SK-N-SH (cell line): ENCODE measurements around the gene RASSF3. TPM values are rescaled to one million over a fixed set of nuclear protein-coding genes. Genes with fewer than 3 reads are reported as not detected.

Experiments used
- CTCF ChIA-PET: fragments of 300-600, 350-600 bp; formaldehyde crosslinking; extraction: SDS; loops from one replicate; lab custom pipeline; 2021; lab: Yijun Ruan, JAX
- POLR2A ChIA-PET: fragments of 350-600 bp; sonication (Branson Sonifier 250); formaldehyde crosslinking; extraction: SDS; loops from one replicate; lab custom pipeline; 2020; ENCODE audit warnings: antibody characterized with exemption, inconsistent platforms; lab: Yijun Ruan, JAX
- DNase-seq: peaks from one replicate; pipeline ENCODE4 v3.0.0; 2012
- H2AFZ ChIP-seq: fragments of 200-600 bp; sonication (generic); 2 replicates; pipeline ENCODE4 v1.8.1; 2016; ENCODE audit warnings: antibody characterized with exemption, mild to moderate bottlenecking, low read depth
- H3F3A ChIP-seq: fragments of 200-600 bp; sonication (generic); replicated peaks from 2 replicates; pipeline ENCODE3; 2016; ENCODE audit warnings: antibody characterized with exemption, mild to moderate bottlenecking; ENCODE audit not compliant: insufficient read depth
- H3K27ac ChIP-seq, 2 experiments: fragments of 200-500 bp in 1 of 2; fragments of 200-600 bp in 1 of 2; sonication (Bioruptor generic) in 1 of 2; sonication (generic), shearing (Covaris generic) in 1 of 2; 2 replicates each; pipeline versions ENCODE4 v1.5.1 to v1.6.1; 2014 to 2016; ENCODE audit warnings: low read depth in 2 of 2, inconsistent platforms in 1 of 2, low read length in 1 of 2, mild to moderate bottlenecking in 1 of 2, mixed read lengths in 1 of 2
- H3K27me3 ChIP-seq: fragments of 200-600 bp; sonication (generic), shearing (Covaris generic); 2 replicates; pipeline ENCODE4 v1.6.1; 2016; ENCODE audit warnings: mixed run types; ENCODE audit not compliant: insufficient read depth
- H3K36me3 ChIP-seq, 2 experiments: fragments of 200-500 bp in 1 of 2; fragments of 200-600 bp in 1 of 2; sonication (Bioruptor generic) in 1 of 2; sonication (generic) in 1 of 2; replicated peaks in 1 of 2; 2 replicates each; pipeline versions ENCODE3 to v1.5.1; 2014 to 2016; ENCODE audit warnings: low read length in 1 of 2, mild to moderate bottlenecking in 1 of 2; ENCODE audit not compliant: insufficient read depth in 2 of 2, control insufficient read depth in 1 of 2
- H3K4me1 ChIP-seq, 2 experiments: fragments of 200-500 bp in 1 of 2; fragments of 200-600 bp in 1 of 2; sonication (Bioruptor generic) in 1 of 2; sonication (generic), shearing (Covaris generic) in 1 of 2; 2 replicates each; pipeline versions ENCODE4 v1.5.1 to v1.6.1; 2014 to 2016; ENCODE audit warnings: low read depth in 1 of 2, low read length in 1 of 2, mixed run types in 1 of 2; ENCODE audit not compliant: insufficient read depth in 2 of 2, control insufficient read depth in 1 of 2
- H3K4me2 ChIP-seq: fragments of 200-600 bp; sonication (generic), shearing (Covaris generic); 2 replicates; pipeline ENCODE4 v1.6.1; 2017; ENCODE audit warnings: mixed run types
- H3K4me3 ChIP-seq, 2 experiments: fragments of 200-500 bp in 1 of 2; fragments of 200-600 bp in 1 of 2; sonication (Bioruptor generic) in 1 of 2; sonication (generic), shearing (Covaris generic) in 1 of 2; 2 replicates each; pipeline versions ENCODE4 v1.5.1 to v1.8.1; 2014 to 2016; ENCODE audit warnings: low read depth in 2 of 2, inconsistent platforms in 1 of 2, low read length in 1 of 2, mild to moderate bottlenecking in 1 of 2, mixed read lengths in 1 of 2, moderate library complexity in 1 of 2
- H3K79me2 ChIP-seq: fragments of 200-600 bp; sonication (generic); 2 replicates; pipeline ENCODE4 v1.8.1; 2017; ENCODE audit warnings: mild to moderate bottlenecking; ENCODE audit not compliant: insufficient read depth
- H3K9ac ChIP-seq: fragments of 200-600 bp; sonication (generic); 2 replicates; pipeline ENCODE4 v1.6.1; 2017; ENCODE audit warnings: mixed run types
- H3K9me2 ChIP-seq: fragments of 200-600 bp; sonication (generic); 2 replicates; pipeline ENCODE4 v1.6.1; 2017; ENCODE audit warnings: mixed run types
- H3K9me3 ChIP-seq: fragments of 200-600 bp; sonication (generic); 2 replicates; pipeline ENCODE4 v1.6.1; 2017; ENCODE audit warnings: mixed run types, mild to moderate bottlenecking, moderate library complexity
- H4K20me1 ChIP-seq: fragments of 200-600 bp; sonication (generic); 2 replicates; pipeline ENCODE4 v1.6.1; 2017; ENCODE audit warnings: mild to moderate bottlenecking, mixed run types; ENCODE audit not compliant: insufficient read depth
- CHD2 ChIP-seq: fragments of 150-350 bp; IDR thresholded peaks from 2 replicates; pipeline ENCODE4 v1.6.1; 2018; ENCODE audit warnings: low read length; ENCODE audit not compliant: partially characterized antibody
- CTCF ChIP-seq: fragments of 200-600 bp; sonication (generic); IDR thresholded peaks from 2 replicates; pipeline ENCODE4 v1.6.1; 2017; ENCODE audit warnings: antibody characterized with exemption, mild to moderate bottlenecking, moderate library complexity
- ELF1 ChIP-seq: IDR thresholded peaks from 2 replicates; pipeline ENCODE4 v1.4.0; 2012
- EP300 ChIP-seq, 2 experiments: IDR thresholded peaks; 2 replicates each; pipeline versions ENCODE4 v1.4.0 to v1.6.1; 2012; ENCODE audit warnings: borderline replicate concordance in 1 of 2, low read depth in 1 of 2, low read length in 1 of 2
- EZH2phosphoT487 ChIP-seq: fragments of 200-600 bp; sonication (generic); IDR thresholded peaks from 2 replicates; pipeline ENCODE4 v1.6.1; 2017; ENCODE audit warnings: low read depth, mixed run types, mild to moderate bottlenecking, antibody characterized with exemption, moderate library complexity, borderline replicate concordance
- FOSL2 ChIP-seq: IDR thresholded peaks from 2 replicates; pipeline ENCODE4 v1.4.0; 2012; ENCODE audit warnings: low read depth, mild to moderate bottlenecking, moderate library complexity, borderline replicate concordance
- FOXJ3 ChIP-seq: sonication (generic); formaldehyde crosslinking; IDR thresholded peaks from 2 replicates; pipeline ENCODE4 v1.5.1; 2020; ENCODE audit warnings: mild to moderate bottlenecking, missing genetic modification reagents
- GABPA ChIP-seq: IDR thresholded peaks from 2 replicates; pipeline ENCODE4 v1.4.0; 2012; ENCODE audit warnings: low read depth, mild to moderate bottlenecking
- IRF3 ChIP-seq: fragments of 150-350 bp; IDR thresholded peaks from 2 replicates; pipeline ENCODE4 v1.6.1; 2016; ENCODE audit warnings: mild to moderate bottlenecking, low read depth, low read length
- JUND ChIP-seq: IDR thresholded peaks from 2 replicates; pipeline ENCODE4 v1.4.0; 2012
- MAX ChIP-seq: IDR thresholded peaks from 2 replicates; pipeline ENCODE4 v1.4.0; 2012; ENCODE audit warnings: low read depth
- MEF2A ChIP-seq: IDR thresholded peaks from 2 replicates; pipeline ENCODE4 v1.4.0; 2012; ENCODE audit warnings: low read depth, borderline replicate concordance
- MXI1 ChIP-seq: IDR thresholded peaks from 2 replicates; pipeline ENCODE4 v1.6.1; 2012; ENCODE audit warnings: mild to moderate bottlenecking, low read depth, low read length, improper control_type of control experiment
- NFIC ChIP-seq: IDR thresholded peaks from 2 replicates; pipeline ENCODE4 v1.4.0; 2012; ENCODE audit warnings: borderline replicate concordance
- NRF1 ChIP-seq: IDR thresholded peaks from 2 replicates; pipeline ENCODE4 v1.6.1; 2012; ENCODE audit warnings: low read depth, mild to moderate bottlenecking, low read length
- POLR2AphosphoS5 ChIP-seq: IDR thresholded peaks from 2 replicates; pipeline ENCODE4 v1.6.1; 2012; ENCODE audit warnings: low read depth, low read length
- RAD21 ChIP-seq: IDR thresholded peaks from 2 replicates; pipeline ENCODE4 v1.6.1; 2012; ENCODE audit warnings: mild to moderate bottlenecking, low read length
- REST ChIP-seq: IDR thresholded peaks from 2 replicates; pipeline ENCODE4 v1.6.1; 2012; ENCODE audit warnings: mild to moderate bottlenecking, low read depth, low read length, moderate library complexity
- RXRA ChIP-seq: IDR thresholded peaks from 2 replicates; pipeline ENCODE4 v1.4.0; 2012; ENCODE audit warnings: low read depth, mild to moderate bottlenecking, borderline replicate concordance
- SIN3A ChIP-seq: IDR thresholded peaks from 2 replicates; pipeline ENCODE4 v1.6.1; 2012; ENCODE audit warnings: low read depth, mild to moderate bottlenecking, low read length, moderate library complexity, borderline replicate concordance
- SMC3 ChIP-seq: IDR thresholded peaks from 2 replicates; pipeline ENCODE4 v1.6.1; 2012; ENCODE audit warnings: low read depth, low read length, improper control_type of control experiment
- TAF1 ChIP-seq: IDR thresholded peaks from 2 replicates; pipeline ENCODE4 v1.6.1; 2012; ENCODE audit warnings: low read depth, mild to moderate bottlenecking, low read length, moderate library complexity, borderline replicate concordance
- TCF12 ChIP-seq: IDR thresholded peaks from 2 replicates; pipeline ENCODE4 v1.4.0; 2012
- USF1 ChIP-seq: IDR thresholded peaks from 2 replicates; pipeline ENCODE4 v1.4.0; 2012; ENCODE audit warnings: low read depth, borderline replicate concordance
- USF2 ChIP-seq: fragments of 150-350 bp; IDR thresholded peaks from 2 replicates; pipeline ENCODE4 v1.6.1; 2017; ENCODE audit warnings: antibody characterized with exemption, low read length, low read depth, borderline replicate concordance
- WGBS: methylation state at CpG from one replicate; pipeline ENCODE4 v1.1.6; 2017; ENCODE audit warnings: low lambda C conversion rate; 5-methylcytosine and 5-hydroxymethylcytosine counted together
- polyA plus RNA-seq, 3 experiments: library from polyadenylated mRNA; depleted of rRNA; stranded (reverse); fragments of >200 nt; gene quantifications; 2 replicates each; pipeline ENCODE4 v1.2.3, GENCODE V29; 2012

Gene RASSF3
- polyA plus RNA-seq, 1 of the 3 experiments (the other 2 are of a cell fraction) = 11.1 TPM

GRCh38 chr12:64675795-64676194 is 65.5 kb downstream of the RASSF3 start:
- H3K4me1 ChIP-seq = peaks cover 56 to 59% of the 10 kb centered on the region in 2 experiments
- H3K9ac ChIP-seq = peak overlapping the region; percentile 38; the same call in 1 of the 2 replicates
- ChIA-PET POLR2A (no interaction called here), CTCF (interaction anchor here (1.0 to 1.9 kb wide), 3 partner anchors 20 to 126 kb away, joined by 3 to 7 read pairs (median 4); no protein-coding TSS in a partner anchor)
- H3K27ac ChIP-seq = peak overlapping the region; percentile 78 to 81
- no peaks in the 10 kb centered on the region for H4K20me1 ChIP-seq
- H3K4me3 ChIP-seq = no peak overlapping the region; a peak in 1 of 4 replicates
- H3K27me3 ChIP-seq = no peaks in the 10 kb centered on the region
- H3K79me2 ChIP-seq = peaks cover 76% of the 10 kb centered on the region
- H3K36me3 ChIP-seq = no peaks in the 10 kb centered on the region
- H3K9me2 ChIP-seq = no peaks in the 10 kb centered on the region
- DNase-seq = peak; percentile 47
- H3K4me2 ChIP-seq = peak overlapping the region; percentile 44; the same call in 1 of the 2 replicates
- H2AFZ ChIP-seq = no peak overlapping the region; the same call in 1 of the 2 replicates
- peaks cover 25% of the 10 kb centered on the region for H3F3A ChIP-seq
- WGBS = 34% methylated on average over 3 of the region's 3 CpGs
- H3K9me3 ChIP-seq = no peaks in the 10 kb centered on the region
- TF ChIP-seq CHD2 = no peak
- TF ChIP-seq USF1 = no peak
- no peak for TF ChIP-seq TAF1
- peak; percentile 33; the same call in 1 of the 2 replicates for TF ChIP-seq JUND
- TF ChIP-seq NRF1 = no peak
- peak; percentile 59; the same call in 1 of the 2 replicates for TF ChIP-seq FOSL2
- TF ChIP-seq FOXJ3 (CRISPR knock-in tag) = no peak
- TF ChIP-seq REST = no peak
- TF ChIP-seq RAD21 = no peak
- TF ChIP-seq SIN3A = no peak
- no peak for TF ChIP-seq ELF1
- no peak for TF ChIP-seq SMC3
- TF ChIP-seq MEF2A = no peak
- peak; percentile 59; the same call in 1 of the 2 replicates for TF ChIP-seq TCF12
- TF ChIP-seq RXRA = peak; percentile 20; the same call in 1 of the 2 replicates
- TF ChIP-seq NFIC = peak; percentile 48; the same call in 1 of the 2 replicates
- no peak for TF ChIP-seq MXI1
- TF ChIP-seq EP300 (IDR thresholded peaks at IDR 0.05; ENCODE audit: borderline replicate concordance in 1 of 2, low read depth in 1 of 2, low read length in 1 of 2) = no peak
- no peak for TF ChIP-seq MAX
- TF ChIP-seq IRF3 = no peak
- TF ChIP-seq USF2 = no peak
- no peak for TF ChIP-seq GABPA
- no peak for TF ChIP-seq CTCF
- TF ChIP-seq POLR2AphosphoS5 = no peak
- TF ChIP-seq EZH2phosphoT487 = no peak
